Activated CD8-positive, alpha-beta memory T cell treated with anti-CD3 and anti-CD28 coated beads, Interleukin-2, amount 50 U/mL, for 24 hours (primary cell): ENCODE measurements around the gene F8A1.
"Not testable (repeated sequence)": the region's sequence is repeated elsewhere in the genome, so short reads cannot be mapped to it uniquely, and the experiment has no call there.

Experiments
- DNase-seq: peaks from one replicate; pipeline ENCODE4 v3.0.0-alpha.2; 2020; ENCODE audit errors: extremely low read depth

Gene F8A1

DNA sequence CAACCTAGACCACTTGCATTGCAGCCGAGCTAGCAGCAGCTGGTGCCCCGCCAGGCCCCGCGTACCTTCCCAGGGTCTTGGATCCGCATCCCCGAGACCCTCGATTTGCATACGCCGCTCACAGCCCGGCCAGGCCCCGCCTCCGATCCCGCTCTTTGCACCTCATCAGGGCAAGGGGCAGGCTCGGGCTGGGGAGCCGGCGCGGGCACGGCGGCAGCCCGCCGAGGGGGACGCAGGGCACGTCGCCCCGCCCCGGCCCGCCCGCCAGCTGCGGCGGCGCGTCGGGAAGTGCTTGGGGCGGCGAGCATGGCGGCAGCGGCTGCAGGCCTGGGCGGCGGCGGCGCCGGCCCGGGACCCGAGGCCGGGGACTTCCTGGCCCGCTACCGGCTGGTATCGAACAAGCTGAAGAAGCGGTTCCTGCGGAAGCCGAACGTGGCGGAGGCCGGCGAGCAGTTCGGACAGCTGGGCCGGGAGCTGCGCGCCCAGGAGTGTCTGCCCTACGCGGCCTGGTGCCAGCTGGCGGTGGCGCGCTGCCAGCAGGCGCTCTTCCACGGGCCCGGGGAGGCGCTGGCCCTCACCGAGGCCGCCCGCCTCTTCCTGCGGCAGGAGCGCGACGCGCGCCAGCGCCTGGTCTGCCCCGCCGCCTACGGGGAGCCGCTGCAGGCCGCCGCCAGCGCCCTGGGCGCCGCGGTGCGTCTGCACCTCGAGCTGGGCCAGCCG, at the start of gene F8A1:
Gene F8A1 (plus strand): TSS at position 287 of the 720 bp plus-strand sequence. CDS start 20 bp downstream, at position 307.
- not testable (repeated sequence) for DNase-seq

DNA sequence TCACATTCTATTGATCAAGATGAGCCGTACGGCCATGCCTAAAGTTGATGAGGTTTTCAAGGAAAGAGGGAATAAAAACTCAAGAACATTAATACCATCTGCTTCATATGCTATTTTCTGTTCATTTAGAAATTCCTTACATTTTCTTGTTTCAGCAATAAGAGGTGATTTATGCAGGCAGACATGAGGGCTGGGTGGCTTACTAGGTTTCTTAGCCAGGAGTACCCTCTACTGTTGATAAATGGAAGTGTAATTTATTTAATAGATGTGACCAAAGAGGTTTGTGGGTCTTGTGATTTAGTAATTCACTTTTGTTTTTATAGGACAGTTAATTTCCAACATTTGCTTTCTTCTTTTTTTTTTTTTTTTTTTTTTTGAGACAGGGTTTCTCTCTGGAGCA, 45.3 kb upstream of the F8A1 start:
- DNase-seq: no peak

DNA sequence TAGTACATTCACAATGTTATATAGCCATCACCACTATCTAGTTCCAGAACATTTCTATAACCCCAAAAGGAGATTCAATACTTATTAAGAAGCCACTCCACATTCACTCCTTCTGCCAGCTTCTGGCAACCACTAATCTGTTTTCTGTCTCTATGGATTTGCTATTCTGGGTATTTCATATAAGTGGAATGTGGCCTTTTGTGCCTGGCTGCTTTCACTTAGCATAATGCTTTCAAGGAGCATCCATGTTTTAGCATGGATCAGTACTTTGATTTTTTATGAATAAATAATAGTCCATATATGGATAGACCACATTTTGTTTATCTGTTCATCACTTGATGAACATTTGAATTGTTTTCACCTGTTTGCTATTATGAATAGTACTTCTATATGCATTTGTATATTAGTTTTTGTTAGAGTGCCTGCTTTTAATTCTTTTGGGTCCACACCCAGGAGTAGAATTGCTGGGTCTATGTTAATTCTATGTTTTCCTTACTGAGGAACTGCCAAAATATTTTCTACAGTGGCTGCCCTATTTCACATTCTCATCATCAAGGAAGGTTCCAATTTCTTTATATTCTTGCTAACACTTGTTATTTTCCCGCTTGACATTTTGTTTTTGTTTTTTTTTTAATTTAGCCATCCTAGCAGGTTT, 35.1 kb upstream of the F8A1 start:
- DNase-seq: no peak

DNA sequence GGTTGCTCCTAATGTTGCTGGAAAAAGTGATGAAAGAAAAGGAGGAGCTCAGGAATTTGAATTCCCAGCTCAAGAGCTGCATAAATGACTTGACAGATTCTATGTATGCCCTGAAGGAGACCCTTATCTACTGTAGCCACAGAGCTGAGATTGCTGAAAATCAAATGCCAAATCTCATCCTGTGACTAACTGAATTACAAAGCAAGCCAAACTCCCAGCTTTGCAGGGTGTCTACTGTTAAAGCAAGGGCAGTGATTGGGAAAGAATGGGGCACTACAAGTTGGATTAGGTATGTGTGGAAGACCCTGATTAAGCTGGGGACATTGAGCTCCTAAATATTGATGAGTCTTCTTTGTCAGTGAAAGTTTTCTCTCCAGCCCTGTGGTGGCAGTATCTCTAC, 30.9 kb upstream of the F8A1 start:
- DNase-seq: no peak

DNA sequence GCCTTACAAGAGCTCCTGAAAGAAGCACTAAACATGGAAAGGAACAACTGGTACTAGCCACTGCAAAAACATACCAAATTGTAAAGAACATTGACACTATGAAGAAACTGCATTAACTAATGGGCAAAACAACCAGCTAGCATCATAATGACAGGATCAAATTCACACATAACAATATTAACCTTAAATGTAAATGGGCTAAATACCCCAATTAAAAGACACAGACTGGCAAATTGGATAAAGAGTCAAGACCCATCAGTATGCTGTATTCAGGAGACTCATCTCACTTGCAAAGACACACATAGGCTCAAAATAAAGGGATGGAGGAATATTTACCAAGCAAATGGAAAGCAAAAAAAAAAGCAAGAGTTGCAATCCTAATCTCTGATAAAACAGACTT, 17.6 kb upstream of the F8A1 start:
- DNase-seq: not testable (repeated sequence)

DNA sequence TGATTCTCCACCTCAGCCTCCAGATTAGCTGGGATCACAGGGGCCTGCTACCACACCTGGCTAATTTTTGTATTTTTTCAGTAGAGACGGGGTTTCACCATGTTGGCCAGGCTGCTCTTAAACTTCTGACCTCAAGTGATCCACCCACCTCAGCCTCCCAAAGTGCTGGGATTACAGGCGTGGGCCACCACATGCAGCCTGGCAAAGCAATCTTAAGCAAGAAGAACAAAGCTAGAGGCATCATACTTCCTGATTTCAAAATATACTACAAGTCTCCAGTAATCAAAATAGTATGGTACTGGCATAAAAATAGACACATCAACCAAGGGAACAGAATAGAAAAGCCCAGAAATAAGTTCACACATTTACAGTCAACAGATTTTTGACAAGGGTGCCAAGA, 12.8 kb upstream of the F8A1 start:
- no peak for DNase-seq

DNA sequence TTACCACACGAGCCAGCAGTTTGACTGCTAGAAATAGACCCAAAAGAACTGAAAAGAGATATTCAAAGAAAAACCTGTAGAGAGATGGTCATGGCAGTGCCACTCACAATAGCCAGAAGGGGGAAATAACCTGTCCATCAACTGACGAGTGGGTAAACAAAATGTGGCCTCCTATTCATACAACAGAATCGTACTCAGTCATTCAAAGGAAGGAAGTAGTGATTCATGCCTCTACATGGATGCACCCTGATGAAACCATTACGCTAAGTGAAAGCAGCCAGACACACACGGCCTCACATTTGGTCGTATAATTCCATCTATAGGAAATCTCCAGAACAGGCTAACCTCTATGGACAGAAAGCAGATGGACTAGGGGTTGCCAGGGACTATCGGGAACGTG, 2.1 kb upstream of the F8A1 start:
- not testable (repeated sequence) for DNase-seq

DNA sequence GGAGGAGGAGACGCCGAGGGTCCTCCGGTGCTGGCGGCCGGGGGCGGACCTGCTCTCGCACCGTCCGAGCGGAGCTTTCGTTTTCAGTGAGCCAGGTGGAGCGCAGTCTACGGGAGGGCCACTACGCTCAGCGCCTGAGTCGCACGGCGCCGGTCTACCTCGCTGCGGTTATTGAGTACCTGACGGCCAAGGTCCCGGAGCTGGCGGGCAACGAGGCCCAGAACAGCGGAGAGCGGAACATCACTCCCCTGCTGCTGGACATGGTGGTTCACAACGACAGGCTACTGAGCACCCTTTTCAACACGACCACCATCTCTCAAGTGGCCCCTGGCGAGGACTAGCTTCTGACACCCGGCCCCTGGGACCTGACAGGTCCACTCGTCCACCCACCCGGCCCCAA, 1.1 kb upstream of the F8A1 start:
- not testable (repeated sequence) for DNase-seq

DNA sequence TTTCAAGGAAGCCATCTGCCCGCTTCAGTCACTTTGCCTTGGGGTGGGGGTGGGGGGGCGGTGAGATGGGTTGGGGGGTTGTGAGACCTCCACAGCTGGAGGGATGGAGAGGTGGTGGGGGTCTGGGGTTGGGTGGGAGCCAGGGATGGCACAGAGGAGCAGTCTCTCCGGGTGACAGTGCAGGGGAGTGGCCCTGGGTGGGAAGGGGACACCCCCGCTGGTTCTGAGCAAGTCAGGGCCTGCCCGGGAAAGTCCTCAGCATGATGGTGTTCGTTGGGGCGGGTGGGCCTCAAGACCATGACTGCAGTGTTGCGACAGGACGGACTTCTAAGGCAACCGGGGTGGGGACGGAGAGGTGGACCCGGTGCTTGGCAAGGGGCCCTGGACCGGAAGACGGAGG, 606 bp upstream of the F8A1 start:
- not testable (repeated sequence) for DNase-seq

DNA sequence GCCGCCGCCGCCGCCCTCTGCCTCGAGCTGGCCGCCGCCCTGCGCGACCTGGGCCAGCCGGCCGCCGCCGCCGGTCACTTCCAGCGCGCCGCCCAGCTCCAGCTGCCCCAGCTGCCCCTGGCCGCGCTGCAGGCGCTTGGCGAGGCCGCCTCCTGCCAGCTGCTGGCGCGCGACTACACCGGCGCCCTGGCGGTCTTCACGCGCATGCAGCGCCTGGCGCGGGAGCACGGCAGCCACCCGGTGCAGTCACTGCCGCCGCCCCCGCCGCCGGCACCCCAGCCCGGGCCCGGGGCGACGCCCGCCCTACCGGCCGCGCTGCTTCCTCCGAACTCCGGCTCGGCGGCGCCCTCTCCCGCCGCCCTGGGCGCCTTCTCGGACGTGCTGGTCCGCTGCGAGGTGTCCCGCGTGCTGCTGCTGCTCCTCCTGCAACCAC, 650 bp downstream of the F8A1 start:
- not testable (repeated sequence) for DNase-seq

DNA sequence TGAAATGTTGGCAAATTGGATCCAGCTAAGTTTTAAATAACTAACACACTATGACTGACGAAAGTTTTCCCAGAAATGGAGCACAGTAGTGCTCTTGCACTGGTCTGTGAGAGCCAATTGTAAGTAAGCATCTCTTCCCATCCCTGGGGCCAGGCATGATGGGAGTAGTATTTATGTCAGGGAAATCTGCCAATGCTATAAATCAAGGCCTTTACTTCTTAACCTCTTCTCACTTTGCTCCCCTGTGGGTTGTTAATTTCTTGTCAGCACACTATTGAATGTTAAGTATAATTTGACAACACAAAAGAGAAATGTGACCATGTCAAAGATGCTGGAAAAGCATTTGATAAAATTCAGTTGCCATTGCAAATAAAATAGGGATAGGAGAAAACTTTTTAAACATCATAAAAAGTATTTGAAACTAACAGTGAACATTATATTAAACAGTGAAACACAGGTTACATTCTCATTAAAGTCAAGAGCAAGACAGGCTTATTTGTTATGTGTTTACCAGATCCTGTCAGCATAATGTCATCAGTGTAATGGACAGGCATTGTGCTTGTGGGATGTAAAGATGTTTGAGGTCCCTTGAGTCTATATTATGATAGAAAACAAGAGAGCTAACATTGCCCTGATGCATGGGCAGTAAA, 5.0 kb downstream of the F8A1 start:
- DNase-seq: no peak

DNA sequence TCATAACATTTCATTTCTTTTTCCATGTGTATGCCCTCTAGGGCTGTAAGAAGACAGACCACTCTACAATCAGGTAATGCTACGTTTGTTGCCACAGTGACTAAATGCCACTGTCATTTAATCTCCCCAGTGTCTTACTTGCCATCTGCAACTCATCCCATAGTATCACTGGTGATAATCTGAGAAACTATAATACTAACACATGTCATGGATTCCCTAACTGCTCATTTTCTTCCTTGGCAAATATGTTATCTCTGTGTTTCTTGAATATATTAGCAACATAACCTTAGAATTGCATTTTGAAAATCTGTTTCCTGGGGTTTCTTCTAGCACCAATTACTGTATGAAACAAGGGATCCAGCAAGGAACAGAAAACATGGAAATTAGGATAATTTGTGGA, 6.1 kb downstream of the F8A1 start:
- DNase-seq: no peak

DNA sequence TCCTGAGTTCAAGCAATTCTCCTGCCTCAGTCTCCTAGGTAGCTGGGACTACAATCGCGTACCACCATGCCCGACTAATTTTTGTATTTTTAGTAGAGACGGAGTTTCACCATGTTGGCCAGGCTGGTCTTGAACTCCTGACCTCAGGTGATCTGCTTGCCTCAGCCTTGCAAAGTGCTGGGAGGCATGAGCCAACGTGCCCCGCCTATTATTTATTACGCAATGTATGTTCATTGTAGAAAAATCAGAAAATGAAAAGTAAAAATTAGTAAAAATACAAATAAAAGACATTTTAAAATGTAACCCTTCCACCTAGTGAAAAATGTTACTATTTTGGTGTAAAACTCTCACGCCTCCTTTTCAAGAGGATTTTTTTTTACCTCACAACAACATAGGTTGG, 14.2 kb downstream of the F8A1 start:
- DNase-seq: no peak

DNA sequence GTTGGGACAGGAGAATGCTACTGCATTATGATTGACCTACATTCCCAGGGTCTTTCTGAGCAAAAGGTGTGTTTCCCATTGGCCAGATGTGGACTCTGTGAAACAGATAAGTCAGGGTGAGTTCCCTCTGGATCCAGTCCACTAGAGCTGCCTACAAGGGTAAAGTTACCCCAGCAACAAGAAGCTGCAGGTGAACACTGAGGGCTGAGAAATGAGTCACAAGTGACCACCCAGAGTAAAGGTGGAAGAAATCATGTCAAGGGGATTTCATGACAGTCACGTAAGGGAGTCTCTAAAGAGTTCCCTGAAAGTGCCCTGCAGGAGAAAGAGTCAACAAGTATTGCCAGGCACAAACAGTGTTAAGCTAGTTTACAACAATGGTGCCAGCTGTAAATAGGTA, 16.3 kb downstream of the F8A1 start:
- DNase-seq: no peak

DNA sequence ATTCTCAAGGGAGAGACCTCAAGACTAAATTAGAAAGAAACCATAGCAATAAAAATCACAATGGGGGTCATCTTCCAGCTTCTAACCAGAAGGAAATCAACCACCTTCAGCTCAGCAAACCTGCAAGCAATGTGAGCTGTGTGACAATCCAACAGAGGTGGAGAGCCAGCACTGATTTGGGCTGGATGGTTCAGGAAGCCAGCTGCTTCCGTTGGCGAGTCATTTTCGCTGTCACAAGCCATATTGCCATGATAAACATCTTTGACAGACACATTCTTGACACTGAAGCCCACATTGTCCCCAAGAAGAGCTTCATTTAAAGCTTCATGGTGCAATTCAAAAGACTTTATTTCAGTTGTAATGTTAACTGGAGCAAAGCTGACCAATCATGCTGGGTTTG, 22.7 kb downstream of the F8A1 start:
- DNase-seq: no peak

DNA sequence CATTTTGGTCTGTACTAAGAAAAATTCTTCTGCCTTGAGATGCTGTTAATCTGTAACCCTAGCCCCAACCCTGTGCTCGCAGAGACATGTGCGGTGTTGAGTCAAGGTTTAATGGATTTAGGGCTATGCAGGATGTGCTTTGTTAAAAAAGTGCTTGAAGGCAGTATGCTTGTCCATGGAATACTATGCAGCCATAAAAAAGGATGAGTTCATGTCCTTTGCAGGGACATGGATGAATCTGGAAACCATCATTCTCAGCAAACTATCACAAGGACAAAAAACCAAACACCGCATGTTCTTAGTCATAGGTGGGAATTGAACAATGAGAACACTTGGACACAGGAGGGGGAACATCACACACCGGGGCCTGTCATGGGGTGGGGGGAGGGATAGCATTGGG, 23.9 kb downstream of the F8A1 start:
- not testable (repeated sequence) for DNase-seq

DNA sequence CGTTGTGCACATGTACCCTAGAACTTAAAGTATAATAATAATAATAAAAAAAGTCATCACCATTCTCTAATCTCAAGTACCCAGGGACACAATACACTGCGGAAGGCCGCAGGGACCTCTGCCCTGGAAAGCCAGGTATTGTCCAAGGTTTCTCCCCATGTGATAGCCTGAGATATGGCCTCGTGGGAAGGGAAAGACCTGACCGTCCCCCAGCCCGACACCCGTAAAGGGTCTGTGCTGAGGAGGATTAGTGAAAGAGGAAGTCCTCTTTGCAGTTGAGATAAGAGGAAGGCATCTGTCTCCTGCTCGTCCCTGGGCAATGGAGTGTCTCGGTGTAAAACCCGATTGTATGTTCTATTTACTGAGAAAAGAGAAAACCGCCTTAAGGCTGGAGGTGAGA, 24.4 kb downstream of the F8A1 start:
- not testable (repeated sequence) for DNase-seq

DNA sequence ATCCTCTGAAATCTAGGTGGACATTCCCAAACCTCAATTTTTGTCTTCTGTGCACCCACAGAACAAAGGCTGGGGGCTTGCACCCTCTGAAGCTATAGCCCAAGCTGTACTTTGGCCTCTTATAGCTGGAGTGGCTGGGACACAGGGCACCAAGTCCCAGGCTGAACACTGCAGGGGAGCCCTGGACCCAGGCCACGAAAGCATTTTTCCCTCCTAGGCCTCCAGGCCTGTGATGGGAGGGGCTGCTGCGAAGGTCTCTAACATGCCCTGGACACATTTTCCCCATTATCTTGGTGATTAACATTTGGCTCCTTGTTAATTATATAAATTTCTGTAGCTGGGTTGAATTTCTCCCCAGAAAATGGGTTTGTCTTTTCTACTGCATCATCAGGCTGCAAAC, 27.9 kb downstream of the F8A1 start:
- DNase-seq: no peak

DNA sequence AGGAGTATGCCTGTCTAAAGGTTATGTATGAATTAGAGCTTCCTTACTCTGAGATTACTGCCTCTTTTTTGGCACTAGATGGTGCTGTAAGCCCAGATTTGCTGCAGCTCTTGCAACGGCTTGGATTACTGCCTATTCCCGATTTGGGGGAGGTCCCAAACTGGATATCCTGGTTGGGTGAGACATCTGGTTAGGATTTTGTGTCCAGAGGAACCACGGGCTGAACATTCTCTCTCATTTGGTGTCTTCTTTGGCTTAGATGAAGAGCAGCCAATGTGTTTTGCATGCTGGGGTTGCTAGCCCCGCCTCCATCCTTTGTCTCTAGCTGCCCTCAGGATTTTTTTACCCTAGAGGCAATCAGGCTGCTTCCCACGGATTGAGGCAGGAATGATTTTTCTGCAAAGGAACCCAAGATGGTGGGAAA, 31.9 kb downstream of the F8A1 start:
- no peak for DNase-seq

DNA sequence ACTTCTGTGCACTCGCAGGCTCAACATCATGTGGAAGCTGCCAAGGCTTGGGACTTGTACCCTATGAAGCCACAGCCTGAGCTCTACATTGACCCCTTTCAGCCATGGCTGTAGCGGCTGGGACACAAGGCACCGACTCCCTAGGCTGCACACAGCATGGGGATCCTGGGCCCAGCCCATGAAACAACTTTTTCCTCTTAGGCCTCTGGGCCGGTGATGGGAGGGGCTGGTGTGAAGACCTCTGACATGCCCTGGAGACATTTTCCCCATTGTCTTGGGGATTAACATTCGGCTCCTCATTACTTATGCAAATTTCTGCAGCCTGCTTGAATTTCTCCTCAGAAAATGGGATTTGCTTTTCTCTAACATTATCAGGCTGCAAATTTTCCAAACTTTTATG, 38.6 kb downstream of the F8A1 start:
- not testable (repeated sequence) for DNase-seq
